Gastrocnemius medialis (tissue), 4 donors: ENCODE measurements around the gene EP300.

Experiments used
- CTCF ChIP-seq, 5 experiments: fragments of 450-650 bp in 3 of 5; fragments of 200-600 bp in 2 of 5; sonication (generic) in 2 of 5; IDR thresholded peaks in 4 of 5; conservative IDR thresholded peaks in 1 of 5; 1 replicate in 4 of 5; 2 replicates in 1 of 5; pipeline ENCODE4 v1.5.1; 2016 to 2019; ENCODE audit warnings: antibody characterized with exemption in 5 of 5, mild to moderate bottlenecking in 3 of 5, moderate library complexity in 3 of 5
- POLR2A ChIP-seq, 2 donors: fragments of 450-650 bp; IDR thresholded peaks; one replicate each; pipeline ENCODE4 v1.6.1; 2017; ENCODE audit warnings: antibody characterized with exemption in 2 of 2, mild to moderate bottlenecking in 2 of 2, moderate library complexity in 2 of 2

- TF ChIP-seq CTCF (IDR thresholded peaks at IDR 0.05 in 4 of 5, conservative IDR thresholded peaks at IDR 0.05 in 1 of 5) (no peak), POLR2A (IDR thresholded peaks at IDR 0.05) (no peak)
Observed at GRCh38 chr22:41057076-41057475, 35.3 kb upstream of the EP300 start.
